Bone marrow (tissue), 2 donors: ENCODE measurements around the gene LIPC.

Experiments
- DNase-seq, 2 donors: peaks; one replicate each; lab custom pipeline; 2025; lab: John Stamatoyannopoulos, UW

LIPC gene

DNA sequence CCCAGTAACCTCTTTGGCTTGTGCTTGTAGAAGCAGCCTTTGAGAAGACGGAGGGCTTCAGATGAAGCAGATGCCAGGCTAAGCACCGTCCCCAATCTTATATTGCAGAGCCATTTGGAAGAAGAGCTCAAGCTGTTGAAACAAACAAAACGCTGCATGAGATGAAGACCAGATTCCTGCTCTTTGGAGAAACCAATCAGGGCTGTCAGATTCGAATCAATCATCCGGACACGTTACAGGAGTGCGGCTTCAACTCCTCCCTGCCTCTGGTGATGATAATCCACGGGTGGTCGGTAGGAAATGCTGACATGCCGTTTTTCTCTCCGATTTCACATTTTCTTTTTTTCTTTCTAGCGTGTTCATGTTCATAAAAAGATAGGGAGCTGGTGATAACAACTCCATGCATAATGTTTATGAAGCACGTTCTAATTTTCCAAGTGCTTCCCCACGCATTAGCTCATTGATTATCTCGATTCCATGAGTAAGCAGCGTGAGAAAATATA lies 106.5 kb downstream of the LIPC start:
- DNase-seq = no peak

DNA sequence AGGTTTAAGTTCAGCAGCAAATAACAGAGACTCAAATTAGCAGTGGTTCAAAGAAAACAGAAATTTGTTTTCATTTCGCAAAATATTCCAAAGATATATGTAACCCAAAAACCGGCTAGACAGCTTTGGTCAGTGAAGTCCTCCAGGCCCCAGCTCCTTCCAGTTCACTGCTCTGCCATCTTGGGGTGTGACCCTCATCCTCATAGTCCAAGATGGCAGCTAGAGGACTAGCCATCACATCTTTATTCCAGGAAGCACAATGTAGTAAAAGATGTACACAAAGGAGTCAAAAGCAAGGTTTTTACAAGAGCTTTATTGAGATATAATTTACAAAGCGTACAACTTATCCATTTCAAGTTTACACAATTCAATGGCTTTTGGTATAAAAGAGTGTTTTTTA lies 107.1 kb downstream of the LIPC start:
- no peak for DNase-seq

DNA sequence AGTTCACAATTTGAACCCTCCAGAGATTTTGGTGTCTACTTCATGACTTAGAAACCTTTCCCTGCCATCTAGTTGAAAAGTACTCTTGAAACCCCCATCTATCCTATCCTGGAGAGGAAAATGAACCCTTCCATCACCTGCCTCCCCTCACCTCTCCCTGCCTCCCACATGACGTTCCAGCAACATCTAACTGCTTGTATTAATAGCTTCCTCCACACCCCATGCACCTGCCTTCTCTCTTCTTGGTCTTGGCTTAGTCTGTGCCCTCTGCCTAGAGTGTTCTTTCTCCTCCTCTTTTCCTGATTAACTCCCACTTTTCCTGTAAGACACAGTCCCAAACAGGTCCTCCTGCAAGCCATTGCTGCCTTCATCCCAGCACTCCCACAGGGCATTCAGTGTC lies 107.8 kb downstream of the LIPC start:
- DNase-seq = no peak

DNA sequence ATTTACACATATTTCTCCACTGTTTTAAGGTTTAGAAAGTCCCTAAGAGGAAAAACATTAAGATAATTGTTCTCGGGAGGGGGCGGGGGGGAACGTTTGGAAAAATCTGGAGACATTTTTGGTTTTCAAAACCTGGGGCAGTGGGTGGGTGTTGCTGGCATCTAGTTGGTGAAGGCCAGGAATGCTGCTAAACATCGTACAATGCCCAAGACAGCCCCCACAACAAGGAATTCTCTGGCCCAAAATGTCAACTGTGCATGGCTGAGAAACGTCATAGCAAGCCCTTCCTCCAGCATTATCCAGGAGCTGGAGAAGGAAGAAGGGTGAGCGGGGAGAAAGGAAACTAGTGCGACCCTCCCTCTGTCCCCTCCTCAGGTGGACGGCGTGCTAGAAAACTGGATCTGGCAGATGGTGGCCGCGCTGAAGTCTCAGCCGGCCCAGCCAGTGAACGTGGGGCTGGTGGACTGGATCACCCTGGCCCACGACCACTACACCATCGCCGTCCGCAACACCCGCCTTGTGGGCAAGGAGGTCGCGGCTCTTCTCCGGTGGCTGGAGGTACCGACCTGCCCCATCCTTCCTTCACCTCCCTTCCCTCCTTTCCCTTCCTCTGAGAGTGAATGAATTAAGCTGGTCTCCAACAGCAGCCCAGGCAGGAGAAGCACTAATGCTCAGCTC lies 109.8 kb downstream of the LIPC start:
- no peak for DNase-seq

DNA sequence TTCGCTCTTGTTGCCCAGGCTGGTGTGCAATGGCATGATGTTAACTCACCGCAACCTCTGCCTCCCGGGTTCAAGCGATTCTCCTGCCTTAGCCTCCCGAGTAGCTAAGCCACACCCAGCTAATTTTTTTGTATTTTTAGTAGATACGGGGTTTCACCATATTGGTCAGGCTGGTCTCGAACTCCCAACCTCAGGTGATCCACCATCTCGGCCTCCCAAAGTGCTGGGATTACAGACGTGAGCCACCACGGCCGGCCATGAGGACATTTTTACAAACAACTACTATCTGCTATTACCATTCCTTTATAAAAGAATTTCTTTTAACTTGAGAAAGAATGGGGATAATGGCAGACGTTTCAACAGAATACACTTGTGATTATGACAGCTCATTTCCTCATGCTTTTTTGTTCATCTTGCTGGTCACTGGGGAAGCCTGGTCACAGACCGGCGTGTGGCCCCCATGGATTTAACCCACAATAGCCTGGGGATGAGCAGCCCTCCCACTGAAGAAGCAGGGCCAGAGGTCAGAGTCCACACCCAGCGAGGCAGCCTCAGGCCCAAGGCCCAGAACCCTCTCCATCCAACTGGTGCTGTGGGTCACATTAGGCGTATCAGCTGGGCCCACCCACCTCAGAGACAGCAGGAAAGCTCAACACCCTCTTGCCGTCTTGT lies 112.0 kb downstream of the LIPC start:
- DNase-seq = no peak

DNA sequence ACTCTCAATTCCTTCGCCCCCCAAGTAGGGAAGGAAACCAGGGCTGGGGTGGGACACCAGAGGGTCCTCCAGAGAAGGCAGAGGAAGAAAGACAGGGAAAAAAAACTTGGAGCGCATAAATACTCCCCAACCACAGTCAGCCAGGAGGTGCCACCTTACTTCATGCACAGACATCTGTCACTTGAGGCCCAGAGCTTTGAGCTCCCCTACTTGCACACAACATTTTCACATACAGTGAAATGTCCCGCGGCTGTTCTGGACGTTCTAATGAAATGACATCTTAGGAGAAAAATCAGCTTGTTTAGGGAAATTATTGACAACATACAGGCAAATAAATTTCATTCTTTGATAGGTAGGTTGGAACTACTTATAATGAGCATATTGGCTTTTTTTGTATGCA lies 113.0 kb downstream of the LIPC start:
- no peak for DNase-seq

DNA sequence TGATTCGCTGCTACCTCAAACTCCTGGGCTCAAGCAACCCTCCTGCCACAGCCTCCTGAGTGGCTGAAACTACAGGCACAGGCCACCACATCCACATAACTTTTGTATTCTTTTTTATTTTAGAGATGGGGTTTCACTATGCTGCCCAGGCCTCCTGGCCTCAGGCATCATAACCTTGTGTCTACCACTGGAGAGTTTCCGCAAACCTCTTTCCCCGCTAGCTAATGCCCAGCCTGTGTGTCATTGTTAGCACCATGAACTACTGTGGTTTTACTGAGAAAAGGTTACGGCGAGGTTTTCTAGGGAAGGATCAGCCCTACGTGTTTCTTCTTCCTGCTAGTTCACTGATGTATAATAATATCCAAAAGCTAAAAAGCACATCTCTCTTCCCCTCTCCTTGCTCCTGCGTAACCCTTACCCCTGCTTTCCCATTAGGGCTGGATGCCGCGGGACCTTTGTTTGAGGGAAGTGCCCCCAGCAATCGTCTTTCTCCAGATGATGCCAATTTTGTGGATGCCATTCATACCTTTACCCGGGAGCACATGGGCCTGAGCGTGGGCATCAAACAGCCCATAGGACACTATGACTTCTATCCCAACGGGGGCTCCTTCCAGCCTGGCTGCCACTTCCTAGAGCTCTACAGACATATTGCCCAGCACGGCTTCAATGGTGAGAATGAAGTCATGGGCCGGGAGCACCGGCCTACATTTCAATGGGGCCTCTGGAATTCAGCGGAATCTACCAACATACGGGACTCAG lies 113.7 kb downstream of the LIPC start:
- DNase-seq = no peak

DNA sequence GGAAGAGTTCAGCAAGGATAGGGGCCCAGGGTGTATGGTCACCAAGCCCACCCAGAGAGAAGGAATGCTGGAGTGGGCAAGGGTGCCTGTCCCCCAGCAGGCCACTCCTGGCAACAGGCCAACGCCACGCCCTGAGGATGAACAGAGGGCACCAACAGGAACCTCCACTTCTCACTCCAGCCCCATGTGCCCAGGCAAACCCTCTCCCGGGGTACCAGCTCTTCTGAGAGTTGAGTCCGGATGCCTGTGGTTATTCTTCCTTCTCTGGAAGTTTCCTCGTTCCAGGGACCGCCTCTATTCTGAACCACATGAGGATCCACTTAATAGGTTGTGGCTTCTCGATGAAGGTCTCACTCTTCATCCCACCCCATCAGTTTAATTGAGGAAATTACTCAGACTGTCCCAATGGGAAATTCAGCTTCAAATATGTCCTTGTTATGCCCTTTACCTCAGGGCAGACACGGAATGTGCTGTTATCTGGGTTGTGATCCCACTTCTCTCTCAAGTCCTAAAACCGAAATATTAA lies 114.3 kb downstream of the LIPC start:
- no peak for DNase-seq

DNA sequence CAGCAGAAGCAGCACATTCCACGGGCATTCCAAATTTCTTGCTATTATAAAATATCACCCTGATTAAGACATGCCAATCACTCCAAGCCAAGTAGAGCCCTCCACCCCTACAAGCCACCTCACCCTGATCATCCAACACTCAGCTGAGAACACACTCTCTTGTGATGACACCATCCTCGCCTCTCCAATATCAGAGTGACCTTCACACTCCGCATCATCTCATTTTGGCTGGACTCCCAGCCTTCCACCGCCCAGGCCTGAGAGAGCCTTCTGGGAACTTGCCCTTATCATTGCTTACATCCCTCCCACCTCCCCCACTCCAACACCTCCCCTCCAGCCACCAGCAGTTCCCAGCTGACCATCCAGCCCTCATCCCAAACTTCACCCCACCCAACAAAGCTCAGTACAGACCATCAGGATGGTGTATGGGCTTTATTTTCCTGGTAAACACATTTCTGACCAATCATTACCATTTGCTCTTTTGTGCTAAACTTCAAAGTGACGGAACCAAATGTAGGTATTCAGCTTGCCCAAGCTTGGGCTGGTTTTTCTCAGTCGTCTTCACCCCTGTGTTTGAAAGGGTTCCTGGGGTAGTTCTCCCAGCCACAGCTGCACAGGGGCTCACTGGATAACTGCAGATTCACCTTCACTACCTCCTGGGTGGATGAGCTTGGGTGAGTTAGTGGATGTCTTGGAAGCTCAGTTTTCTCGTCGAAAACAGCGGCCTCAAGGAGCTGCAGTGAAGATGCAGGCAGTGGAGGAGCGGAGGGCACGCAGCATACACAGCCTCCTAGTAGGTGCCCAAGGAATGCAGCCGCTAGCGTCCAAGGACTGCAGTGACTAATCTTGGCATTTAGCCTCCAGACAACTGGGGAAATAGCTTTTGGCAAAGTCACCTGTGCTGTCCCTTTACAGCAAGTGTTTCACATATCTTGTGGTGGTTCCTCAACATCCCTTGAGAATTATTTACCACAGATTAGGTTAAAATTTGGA lies 115.1 kb downstream of the LIPC start:
- no peak for DNase-seq

DNA sequence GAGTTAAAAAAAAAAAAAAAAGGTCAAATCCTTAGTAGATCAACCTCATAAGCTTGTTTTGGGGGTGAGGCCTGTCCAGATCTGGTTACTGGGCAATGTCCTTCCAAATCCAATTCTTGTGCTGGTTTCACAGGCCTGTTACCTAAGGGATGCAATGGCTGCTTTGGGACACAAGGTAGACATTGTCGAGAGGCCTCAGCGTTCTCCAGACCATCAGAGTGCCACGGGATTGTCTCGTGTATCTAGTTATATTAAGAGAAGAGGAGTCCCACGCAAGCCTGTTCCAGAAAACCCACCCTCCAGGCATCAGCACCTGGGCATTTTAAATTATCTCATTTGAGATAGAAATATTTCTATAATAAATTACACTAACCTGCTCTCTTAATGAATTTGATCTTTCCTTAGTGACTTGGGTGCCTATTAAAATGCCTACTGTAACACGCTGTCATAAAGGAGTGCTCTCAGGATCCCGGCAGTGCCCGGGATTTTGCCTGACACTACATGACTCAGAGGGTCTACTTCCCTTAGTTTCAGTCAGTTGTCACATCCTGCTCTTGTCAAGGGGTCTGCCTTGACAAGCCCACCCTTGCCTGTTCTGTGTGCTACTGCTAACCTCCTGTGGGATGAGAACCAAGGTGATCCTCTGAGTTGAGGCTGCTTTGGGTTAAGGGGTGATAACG lies 116.0 kb downstream of the LIPC start:
- no peak for DNase-seq

DNA sequence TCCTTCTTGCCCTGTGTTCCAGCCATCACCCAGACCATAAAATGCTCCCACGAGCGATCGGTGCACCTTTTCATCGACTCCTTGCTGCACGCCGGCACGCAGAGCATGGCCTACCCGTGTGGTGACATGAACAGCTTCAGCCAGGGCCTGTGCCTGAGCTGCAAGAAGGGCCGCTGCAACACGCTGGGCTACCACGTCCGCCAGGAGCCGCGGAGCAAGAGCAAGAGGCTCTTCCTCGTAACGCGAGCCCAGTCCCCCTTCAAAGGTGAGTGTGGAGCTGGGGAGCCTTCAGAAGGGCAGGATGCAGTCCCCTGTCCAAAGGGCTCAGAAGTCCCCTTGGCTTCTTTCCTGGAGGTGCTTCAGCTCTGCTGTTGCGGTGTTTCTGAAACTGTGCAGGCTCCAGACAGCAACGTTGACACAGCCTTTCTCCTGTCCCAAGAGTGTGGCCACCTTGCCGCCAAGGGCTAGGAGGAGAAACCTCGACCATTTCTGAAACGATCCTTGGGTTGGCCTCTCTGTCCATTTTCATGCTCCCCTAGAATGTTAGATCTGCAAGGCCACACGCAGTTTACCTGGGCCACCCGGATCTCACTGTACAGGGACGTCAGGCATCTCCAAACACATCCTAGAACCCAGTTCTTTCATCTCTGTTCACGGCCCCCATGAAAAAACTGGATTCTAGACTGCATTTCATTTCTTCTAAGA lies 116.7 kb downstream of the LIPC start:
- DNase-seq = no peak

DNA sequence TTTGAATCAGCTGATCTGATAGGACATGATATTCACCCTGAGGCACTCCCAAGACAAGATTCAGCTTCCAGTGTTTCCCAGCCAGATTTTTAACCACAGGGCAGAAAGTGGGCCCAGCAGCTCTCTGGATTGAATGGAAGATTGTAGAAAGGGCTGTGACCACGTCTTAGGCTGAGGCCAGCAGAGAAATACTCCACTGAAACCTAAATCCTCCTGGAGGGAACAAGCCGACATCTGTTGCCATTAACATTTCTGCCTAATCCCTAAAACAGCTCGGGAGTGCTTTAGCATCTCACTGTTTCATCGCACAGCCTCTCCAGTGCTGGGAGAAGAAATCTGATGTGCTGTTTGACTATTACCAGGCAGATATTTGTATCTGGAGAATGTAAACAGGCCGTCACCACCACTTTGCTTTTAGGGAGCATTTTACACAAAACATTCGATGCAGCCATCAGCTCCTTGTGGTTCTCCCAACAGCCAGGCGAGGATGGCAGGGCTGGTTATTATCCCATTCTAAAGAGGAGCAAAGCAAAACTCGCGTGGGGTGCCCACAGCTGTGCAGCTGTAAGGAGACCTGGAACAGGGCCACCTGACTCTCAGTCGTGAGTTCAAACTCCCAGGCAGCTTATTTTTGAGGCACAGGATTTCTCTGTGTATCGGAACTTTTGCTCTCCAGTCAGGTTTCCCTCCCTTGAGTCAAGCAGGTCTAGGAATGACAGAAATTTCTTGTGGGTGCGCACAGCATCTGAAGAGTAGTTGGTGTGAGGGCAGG lies 117.4 kb downstream of the LIPC start:
- DNase-seq = no peak

DNA sequence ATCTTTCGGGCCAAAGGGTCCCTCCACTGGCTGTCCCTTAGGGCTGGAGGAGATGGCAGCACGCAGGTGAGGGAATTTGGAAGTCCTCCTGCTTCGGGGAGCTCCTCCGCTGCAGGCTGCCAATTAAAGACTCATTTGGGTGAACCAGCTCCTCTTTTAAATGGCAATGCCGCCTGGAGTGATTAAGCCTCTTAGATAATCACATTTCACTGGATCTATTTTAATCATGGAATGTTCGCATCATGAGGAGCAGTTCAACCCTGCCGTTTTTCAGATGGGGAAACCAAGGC lies 117.9 kb downstream of the LIPC start:
- DNase-seq = no peak

DNA sequence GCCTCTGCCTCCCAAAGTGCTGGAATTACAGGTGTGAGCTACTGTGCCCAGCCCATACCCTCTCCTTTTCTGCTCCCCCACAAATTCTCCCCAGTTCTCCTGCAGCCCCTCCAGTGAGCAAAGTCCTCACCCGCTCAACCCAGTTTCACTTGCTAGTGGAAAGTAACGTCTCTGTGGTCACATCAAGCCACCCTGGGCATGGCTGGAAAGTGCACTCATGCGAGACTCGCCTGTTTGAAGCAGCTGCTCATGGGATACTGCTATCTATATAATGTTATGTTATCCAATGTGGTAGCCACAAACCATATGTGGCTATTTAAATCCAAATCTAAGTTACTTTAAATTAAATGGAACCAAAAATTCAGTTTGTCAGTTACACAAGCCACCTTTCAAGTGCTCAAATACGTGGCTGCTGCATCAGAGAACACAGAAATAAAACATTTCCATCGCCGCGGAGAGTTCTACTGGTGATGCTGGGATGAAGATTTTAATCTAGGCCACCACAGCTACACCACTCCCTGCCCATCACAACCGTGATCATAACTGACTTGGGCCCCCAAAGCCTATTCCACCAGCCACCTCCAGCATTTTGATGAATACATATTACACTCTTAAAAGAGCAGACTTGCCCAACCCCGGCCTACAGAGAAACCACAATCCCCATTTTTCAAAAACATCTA lies 119.4 kb downstream of the LIPC start:
- DNase-seq = no peak

DNA sequence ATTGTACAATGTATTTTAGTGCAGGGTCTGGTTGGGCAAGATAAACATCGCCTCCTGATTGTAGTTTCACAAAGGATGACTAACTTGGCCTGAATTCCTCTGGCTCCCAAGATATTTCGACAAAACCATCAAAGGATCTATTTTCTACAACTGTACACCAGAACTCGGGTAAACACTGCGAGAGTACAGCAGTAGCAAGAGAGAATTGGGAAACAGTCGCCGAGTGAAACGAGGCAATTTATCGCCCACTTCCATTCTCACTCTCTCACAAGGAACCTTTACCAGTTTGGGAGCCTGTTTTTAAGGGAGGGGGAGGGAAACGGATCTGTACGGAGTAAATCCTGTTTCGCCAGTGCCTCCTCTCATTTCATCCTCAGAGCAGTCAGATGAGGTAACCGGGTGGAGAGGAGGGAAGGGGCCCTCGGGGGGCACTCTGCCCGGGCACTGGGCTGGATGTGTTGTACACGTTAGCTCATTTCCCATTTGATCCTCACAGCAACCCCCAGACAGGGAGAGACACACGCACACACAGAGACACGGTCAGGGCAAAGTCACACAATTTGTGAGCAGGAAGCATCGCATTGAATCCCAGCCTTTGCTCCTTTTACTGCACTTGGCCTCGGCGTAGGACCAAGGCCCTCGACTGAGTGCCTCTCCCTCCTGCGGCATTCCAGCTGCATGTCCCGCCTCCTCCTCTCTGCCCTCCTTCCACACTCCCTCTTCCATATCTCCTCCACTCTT lies 120.1 kb downstream of the LIPC start:
- DNase-seq = no peak

DNA sequence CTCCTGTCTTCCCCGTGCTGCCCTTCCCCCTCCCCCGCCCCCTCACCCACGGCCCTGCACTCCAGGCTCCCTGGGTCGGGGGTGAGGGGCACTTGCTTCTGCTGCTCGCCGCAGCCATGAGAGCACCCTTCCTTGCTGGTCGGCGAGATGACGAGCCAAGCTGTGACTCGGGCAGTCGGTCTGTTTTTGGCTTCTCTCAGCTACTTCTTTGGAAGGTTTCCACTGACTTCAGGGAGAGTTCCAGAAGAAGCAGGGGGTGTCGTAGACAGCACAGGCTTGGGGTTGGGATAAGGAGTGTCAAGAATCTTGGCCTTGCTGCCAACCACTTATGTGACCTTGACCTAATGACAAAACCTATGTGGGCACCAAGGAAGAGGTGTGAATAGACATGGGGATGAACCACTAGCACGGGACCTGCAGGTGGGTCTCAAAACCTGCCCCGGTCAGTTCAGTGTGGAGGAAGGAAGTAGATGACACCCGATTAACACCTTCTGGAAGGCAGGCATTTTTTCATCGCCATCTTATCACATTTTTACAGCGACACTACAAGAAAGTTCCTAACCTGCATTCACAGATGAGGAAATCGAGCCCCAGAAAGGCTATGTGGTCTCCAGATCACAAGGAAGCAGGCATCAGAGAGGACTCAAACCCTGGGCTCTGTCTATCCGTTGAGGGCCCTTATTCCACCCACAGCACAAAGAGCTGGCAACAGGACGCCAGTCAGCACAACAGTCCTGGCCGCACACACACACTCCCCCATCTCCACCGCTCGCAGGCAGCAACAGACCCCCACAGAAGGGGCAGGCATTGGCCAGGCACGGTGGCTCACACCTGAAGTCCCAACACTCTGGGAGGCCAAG lies 120.9 kb downstream of the LIPC start:
- DNase-seq = no peak

DNA sequence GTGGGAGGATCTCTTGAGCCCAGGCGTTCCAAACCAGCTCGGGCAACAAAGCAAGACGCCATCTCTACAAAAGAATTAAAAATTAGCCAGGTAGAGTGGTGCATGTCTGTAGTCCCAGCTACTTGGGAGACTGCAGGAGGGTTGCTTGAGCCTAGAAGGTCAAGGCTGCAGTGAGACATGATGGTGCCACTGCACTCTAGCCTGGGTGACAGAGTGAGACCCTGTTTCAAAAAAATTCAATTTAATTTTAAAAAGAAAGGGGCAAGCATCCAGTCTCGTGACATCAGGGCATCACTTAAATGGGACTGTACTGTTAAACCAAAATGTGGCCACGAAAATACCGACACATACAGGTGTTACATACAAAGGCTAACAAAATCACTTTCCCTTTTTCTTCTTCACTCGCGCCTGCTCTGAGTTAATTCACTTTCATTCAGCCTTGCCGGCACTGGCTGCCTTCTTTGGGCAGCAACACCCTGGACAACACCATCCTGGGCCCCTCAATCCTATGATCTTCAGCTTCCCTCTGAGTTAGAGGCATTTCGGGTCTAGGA lies 121.7 kb downstream of the LIPC start:
- no peak for DNase-seq
